ENCODE data around the gene NKAPD1.
"Not testable (repeated sequence)": the region's sequence is repeated elsewhere in the genome, so short reads cannot be mapped to it uniquely, and the experiment has no call there.

The NKAPD1 gene

DNA sequence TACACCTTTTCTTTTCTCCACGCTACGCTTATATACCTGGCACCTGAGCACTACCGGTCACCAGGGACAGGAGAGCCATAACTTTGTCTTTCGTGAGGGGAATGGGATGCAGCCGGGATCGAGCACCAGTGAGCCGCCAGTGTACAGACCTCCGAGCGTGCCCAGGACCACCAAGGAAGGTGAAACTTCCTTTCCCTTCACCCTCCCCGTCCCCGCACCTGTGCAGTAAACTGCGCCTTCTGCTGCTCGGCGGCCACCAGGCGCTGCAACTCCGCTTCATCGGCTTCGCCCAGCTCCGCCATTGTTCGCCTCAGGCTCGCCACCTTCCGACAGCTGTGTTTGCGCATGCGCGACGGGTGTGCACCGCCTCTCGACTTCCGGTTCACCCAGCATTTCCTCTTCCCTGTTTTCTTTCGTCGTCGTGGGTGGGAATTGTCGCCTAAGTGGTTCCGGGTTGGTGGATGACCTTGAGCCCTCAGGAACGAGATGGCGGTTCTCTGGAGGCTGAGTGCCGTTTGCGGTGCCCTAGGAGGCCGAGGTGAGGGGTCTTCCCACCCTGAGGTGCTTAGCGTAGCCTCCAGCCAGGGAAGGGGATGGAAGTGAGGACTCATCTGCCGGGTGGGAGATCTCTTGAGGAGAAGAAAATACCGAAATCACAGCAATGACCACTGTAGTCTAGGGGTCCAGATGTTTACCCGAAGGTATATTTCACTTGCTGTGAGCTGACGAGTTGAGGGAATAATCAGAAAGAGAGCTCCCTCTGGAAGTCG lies 12.5 kb downstream of the NKAPD1 start, which contains the start of the genes SDHD and TIMM8B:
TSS of gene SDHD (plus strand) at position 452 of the 770 bp plus-strand sequence. CDS start at position 487, 35 bp downstream.
TSS of gene TIMM8B (minus strand) at position 335 of the 770 bp plus-strand sequence. CDS start at position 302, 33 bp downstream.
- peak; percentile 94 for DNase-seq (ENCODE audit: low read depth)

DNA sequence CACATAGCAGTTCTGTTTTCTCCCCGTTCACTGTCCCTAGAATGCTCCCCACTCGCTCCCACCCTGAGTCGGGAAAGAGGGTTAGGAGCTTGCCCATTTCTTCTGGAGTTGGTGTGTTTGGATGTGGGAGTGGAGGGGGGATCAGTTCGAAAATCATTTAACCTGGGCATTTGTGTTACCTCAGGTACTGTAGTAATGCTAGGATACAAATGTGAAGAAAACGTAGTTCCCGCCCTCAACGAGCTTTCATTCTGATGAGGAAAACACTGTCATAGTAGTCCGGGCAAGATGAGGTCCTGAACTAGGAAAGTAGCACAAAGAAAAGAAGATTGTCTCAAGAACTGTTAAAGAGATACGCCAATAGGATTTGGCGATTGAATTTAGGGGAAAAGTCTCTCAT lies 13.1 kb downstream of the NKAPD1 start:
- DNase-seq (ENCODE audit: low read depth): no peak

DNA sequence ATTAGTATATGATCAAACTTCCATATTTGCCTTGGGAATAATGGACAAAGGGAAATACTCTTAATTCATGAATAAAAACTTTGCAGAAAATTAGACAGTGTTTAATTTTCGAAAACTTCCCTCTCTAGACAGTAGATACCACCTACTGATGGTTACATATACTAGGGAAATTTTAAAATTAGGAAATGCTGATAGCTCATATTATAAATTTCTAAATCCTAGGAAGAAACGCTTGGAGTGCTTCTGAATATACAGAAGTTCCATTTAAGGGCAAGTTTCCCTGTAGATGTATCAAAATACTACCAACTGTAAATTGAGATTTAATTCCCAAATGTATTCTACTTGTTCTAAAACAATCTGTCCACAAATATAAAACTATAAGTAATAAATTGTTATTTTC lies 21.2 kb downstream of the NKAPD1 start:
- DNase-seq (ENCODE audit: low read depth): not testable (repeated sequence)

DNA sequence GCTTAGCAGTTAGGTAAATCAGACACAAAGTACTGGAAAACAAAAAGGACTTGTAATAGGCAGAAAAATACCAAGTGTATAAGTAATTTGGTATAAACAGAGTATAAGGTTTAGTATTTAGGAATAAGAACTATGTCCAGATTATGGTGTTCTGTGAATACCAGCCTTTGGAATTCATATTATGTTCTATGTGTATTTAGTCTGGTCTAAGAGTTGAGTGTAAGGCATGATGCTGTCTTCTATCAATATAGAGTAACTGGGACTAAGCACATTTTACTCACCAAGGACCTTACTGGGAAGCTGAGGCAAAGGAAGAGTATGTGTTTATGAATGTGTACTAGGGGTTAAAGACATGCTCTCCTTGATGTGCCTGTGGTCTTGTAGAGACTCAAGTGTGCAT lies 22.1 kb downstream of the NKAPD1 start:
- no peak for DNase-seq (ENCODE audit: low read depth)

DNA sequence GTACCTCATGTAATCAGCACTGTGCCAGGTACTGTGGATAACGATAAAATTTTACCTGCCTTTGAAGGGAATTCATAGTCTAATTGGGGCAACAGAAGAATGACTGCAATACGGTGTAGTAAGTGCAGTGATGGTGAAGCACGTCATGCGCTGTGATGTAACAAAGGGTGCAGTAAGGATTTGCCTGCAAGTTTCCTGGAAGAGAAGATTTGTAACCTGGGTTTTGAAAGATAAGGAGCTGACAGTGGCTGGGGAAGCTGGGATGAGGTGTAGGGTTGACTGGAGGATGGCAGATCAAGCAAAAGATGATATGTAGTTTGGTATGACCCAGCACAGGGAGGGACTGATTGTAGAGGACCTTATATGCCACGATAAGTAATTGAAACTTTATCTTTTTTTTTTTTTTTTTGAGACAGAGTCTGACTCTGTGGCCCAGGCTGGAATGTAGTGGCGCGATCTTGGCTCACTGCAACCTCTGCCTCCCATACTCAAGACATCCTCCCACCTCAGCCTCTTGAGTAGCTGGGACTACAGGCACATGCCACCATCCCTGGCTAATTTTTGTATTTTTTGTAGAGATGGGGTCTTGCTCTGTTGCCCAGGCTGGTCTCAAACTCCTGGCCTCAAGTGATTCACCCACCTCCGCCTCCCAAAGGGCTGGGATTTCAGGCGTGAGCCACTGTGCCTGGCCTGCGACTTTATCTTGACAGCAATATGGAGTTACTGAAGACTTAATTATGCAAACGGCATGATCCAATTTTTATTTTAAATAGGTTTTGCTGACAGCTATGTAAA lies 23.8 kb downstream of the NKAPD1 start:
- DNase-seq (ENCODE audit: low read depth): no peak

DNA sequence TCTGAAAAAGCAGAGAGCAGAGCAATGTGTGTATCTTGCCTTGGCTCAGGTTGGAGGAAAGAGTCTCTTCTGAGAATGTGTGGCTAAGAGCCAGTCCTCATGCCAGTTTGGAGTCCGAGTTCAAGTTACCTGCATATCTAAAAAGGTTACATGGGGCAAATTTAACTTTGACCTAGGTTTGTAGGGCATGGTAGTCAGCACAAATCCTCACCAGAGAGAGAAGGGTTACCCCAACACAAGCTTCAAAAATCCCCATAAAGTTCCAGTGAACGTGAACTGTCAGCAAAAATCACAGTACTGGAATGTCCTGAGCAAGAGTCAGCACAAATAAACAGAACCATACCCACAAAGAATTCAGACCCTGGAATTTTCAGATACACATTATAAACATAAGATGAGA lies 26.4 kb downstream of the NKAPD1 start:
- DNase-seq (ENCODE audit: low read depth): no peak

DNA sequence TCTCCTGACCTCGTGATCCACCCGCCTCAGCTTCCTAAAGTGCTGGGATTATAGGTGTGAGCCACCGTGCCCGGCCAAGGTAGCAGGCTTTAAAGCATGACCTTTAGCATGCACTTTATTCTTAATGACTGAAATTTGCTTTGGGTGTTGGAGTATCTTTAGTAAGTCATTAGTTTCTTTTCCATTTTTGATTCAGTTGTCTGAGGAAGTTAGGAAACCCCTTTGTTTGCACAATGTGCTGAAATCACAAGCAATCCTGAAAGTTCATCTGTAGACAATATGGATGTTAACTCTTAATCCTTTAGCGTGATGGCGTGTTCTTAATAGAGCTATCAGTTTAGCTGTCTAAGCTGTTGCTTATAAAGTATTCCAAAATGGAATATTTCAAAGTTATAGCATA lies 29.3 kb downstream of the NKAPD1 start:
- no peak for DNase-seq (ENCODE audit: low read depth)

DNA sequence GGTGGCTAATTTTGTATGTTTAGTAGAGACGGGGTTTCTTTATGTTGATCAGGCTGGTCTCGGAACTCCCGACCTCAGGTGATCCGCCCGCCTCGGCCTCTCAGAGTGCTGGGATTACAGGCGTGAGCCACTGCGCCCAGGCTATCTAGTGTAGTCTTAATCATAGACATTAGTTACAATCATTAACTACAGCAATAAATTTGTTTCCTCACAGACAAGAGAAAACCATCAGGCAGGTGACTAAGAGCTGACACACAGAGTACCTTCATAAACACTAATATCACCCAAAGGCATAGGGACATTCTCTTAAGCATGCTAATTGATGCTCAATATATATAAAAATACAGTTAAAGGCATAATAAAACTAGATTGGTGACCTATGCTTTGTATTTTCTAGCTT lies 32.0 kb downstream of the NKAPD1 start:
- no peak for DNase-seq (ENCODE audit: low read depth)

DNA sequence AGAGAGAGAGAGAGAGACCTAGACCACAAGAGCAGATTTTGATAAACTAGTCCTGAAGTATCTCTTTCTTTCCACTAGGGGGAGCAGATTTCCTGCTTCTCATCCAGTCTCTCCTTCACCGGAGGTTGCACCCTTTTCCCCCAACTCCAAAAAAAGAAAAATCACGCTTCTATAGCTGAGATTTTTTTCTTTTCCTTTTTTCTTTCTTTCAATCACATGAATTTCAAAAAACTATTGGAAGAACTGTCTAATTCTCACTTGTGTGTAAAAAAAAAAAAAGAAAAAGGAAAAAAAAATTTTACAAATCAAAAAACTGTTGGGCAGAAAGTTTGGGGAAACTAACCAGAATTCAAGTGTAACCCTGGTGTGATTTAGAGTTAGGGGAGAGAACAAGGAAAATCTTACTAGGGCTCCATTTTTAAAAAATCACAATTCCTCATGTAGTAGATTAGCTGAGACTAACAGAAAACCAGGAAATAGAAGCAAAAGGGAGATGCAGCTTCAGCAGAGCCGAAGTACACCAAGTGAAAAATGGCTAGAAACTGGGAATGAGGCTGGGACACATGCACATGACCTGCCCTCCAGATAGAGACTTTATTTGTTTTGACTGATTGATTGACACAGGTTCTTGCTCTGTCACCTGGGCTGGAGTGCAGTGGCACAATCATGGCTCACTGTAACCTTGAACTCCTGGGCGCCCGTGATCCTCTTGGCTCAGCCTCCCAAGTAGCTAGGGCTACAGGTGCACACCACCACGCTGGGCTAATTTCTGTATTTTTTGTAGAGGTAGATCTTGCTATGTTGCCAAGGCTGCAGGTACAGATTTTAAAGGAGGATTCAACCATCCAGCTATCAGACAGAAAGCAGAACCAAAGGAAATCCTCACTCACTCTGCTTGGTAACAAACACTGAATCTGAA lies 39.7 kb downstream of the NKAPD1 start:
- DNase-seq (ENCODE audit: low read depth): peak; percentile 64

DNA sequence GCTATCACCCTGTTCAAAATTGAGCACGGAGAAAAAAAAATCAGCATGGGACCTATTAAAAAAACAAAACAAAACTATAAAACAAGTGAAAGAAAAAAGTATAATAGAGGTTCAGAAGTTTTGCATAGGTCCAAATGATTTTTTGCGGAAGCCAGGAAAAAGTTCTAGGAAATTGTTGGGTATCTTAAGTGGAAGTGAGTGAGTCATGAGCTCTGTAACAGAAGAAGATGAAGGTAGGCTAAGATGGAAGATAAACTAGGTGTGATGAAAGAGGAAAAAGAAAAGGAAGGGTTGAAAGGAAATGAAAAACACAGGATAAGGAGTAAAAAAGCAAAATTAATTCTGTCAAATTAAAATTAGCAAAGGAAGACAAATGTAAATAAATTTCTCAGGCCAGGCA lies 40.4 kb downstream of the NKAPD1 start:
- no peak for DNase-seq (ENCODE audit: low read depth)

DNA sequence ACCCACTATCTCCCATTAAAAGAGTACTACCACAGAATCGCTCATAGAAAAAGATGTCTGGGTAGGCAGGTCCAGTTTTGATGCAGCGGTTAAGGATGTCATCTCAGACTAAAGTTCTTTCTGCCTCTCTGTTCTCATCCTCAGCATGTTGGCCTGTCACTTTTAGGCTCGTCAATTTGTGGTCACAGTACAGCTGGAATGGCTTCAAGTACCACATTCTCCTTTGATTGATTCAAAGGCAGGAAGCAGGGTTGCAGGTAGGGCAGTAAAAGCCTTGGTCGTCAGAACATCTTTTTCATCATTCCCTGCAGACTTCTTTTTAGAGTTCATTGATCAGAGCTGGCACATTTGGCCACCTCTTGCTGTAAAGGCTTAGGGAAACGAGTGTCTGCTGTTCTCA lies 41.3 kb downstream of the NKAPD1 start:
- DNase-seq (ENCODE audit: low read depth): no peak

DNA sequence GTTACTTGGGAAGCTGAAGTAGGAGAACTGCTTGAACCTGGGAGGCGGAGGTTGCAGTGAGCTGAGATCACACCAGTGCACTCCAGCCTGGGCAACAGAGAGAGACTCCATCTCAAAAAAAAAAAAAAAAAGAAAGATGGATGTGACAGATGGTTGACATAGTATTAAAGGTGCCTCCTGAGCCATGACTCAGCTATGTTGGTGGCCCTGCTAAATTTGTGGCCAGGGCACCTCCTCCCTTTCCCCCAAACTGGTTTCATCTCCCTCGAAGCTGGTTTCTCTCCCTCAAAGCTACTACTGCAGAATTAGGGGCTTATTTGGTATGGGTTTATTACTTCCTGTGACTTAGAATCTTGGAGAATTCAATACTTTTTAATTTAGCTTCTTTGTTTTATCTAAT lies 44.1 kb downstream of the NKAPD1 start:
- DNase-seq (ENCODE audit: low read depth): no peak

DNA sequence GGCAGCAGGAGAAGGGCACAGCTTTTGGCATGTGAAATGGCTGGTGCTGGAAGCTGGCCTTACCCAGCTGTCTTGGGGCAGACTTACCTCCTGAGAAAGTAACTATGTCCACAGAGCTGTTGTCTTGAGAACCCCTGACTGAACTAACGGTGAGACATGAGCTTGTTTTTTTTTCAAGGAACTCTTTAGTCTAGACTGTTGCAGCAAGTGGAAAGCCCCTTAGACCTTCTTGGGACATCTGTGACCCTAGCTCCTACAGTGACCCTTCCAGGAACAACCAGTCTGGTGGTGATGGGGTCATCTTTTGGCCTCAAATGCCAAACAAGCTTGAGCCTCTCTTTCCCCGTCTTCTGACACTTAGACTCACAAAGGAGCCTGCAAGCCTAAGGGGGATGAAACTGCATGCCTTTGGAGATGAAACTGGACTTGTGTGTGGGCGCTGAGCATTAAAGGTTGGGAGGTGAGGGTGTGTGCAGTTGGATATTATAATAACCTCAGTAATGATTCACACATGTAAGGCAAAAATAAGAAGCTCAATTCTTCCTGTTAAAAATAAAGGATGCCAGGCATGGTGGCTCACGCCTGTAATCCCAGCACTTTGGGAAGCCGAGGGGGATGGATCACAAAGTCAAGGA lies 48.0 kb downstream of the NKAPD1 start:
- DNase-seq (ENCODE audit: low read depth): no peak

DNA sequence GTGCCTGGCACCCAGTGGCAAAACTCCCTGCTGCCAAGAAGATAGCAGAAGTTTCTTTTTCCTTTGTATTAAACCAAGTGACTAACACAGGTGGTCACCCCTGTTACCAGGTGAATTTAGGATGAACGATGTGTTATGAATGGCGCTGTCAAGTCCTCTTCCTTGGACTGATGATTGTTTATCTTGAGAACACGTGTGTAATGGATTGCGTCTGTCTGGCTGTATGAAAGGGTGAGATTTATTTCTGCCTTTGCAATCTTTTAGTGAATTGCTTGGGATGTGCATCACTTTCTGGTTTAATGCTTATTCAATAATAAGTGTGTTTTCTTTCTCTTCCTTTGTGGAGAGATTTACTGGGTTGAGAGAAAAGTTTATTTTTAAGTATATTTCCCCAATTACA lies 49.0 kb downstream of the NKAPD1 start:
- no peak for DNase-seq (ENCODE audit: low read depth)

DNA sequence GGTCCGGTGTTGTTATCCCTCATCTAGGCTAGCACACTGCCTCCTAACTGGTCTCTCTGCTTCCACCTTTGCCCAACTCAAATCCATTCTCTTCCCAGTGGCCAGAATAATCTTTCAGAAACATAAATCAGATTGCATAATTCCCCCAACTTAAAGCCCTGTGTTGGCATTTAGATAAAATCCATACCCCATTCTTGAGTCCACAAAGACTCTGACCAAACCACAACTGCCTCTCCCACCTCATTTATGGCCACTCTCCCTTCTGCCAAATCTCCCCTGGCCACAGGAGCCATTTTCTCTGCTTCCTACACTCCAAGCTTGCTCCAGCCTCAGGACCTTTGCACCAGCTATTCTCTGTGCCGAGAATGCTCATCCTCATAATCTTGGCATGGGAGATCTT lies 53.0 kb downstream of the NKAPD1 start:
- no peak for DNase-seq (ENCODE audit: low read depth)

DNA sequence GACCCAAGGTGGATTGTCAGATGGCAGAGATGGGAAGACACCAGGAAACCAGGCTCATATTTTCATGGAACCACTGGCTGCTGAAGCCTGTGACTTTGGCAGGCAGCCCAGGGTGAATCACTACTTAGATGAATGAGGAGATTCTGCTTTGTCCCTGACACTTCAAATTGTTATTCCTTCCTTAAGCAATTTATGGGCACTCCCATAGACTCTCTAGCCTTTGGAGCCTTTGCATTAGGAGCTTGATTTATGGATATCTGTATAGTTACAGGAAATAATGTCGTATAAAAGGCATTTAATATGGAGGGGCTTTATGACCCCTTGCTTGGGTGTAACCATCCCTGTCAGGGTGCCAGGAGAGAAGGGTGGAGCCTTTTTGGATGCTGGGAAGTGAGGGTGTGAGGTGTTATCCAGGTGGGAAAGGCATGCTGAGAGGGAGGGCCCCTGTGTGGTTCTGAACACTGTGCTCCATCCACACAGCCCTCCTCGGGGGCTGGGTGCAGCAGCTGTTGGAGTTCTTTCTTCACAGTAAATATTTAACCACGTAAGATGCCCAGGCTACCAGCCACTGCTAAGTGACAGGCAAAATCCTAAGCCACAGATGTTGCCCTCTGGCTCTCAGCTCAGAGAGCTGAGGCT lies 54.5 kb downstream of the NKAPD1 start:
- DNase-seq (ENCODE audit: low read depth): no peak

DNA sequence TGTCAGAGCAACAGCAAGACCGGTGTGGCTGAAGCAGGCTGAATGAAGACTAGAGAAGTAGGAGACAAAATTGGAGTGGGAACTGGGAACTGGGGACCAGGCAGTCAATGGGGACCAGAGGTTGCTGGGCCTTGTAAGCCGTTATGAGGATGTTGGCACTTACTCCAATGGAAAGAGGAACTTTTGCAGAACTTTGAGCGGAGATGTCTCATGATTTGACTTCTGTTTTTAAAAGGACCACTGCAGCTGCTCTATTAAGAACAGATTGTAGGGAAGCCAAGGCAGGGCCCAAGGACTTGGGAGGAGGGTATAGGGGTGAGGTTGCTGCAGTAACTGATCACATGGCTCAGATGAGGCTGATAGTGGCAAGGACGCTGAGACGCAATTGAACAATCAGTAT lies 55.6 kb downstream of the NKAPD1 start:
- DNase-seq (ENCODE audit: low read depth): no peak

DNA sequence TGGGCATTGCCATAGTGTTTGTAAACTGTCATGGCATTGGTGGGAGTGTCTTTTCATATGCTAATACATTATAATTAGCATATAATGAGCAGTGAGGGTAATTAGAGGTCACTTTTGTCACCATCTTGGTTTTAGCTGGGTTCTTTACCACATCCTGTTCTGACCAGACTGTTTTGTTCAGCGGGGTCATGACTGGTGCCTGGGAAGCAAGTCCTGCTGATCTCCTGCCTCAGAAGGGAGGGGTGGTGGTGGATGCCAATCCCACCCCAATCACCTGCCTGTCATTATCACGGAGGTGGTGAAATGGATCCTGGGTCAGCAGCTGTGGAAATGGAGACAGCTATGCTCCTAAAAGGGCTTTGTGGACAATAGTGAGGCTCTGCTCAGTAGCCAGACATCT lies 58.6 kb downstream of the NKAPD1 start:
- DNase-seq (ENCODE audit: low read depth): peak; percentile 4

DNA sequence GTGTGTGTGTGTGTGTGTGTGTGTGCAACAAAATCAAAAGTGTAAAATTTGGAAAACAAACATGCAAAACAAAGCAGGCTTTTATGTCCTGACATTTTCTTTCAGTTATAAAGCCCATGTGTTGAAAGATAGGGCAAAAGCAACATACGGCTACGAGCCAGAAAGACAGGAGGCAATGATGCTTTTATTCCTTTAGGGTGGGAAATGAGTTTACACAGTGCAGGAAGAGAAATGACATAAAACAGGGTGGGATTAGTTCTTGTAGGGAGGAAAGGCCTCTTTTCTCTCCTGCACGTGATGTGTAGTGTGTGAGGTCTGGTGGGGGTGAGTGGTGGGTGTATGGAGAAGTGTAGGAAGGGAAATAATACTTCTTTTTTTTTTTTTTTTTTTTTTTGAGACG lies 60.4 kb downstream of the NKAPD1 start:
- no peak for DNase-seq (ENCODE audit: low read depth)
